ENCODE results near the gene FBXW10.
"Not testable (repeated sequence)": the region's sequence is repeated elsewhere in the genome, so short reads cannot be mapped to it uniquely, and the experiment has no call there.

Gene FBXW10

GRCh38 chr17:18739616-18740391 is 4.0 kb upstream of the FBXW10 start:
- DNase-seq (ENCODE audit: extremely low read depth, low read depth); H3K4me3 ChIP-seq (replicated peaks; ENCODE audit: low read depth, low read length): not testable (repeated sequence)

GRCh38 chr17:18741228-18741627 is 2.6 kb upstream of the FBXW10 start:
- not testable (repeated sequence) for H3K4me3 ChIP-seq (replicated peaks; ENCODE audit: low read depth, low read length); DNase-seq (ENCODE audit: extremely low read depth, low read depth)

GRCh38 chr17:18744726-18745125 is 872 bp downstream of the FBXW10 start:
- not testable (repeated sequence) for DNase-seq (ENCODE audit: extremely low read depth, low read depth); H3K4me3 ChIP-seq (replicated peaks; ENCODE audit: low read depth, low read length)

- not testable (repeated sequence) for DNase-seq (ENCODE audit: extremely low read depth, low read depth); H3K4me3 ChIP-seq (replicated peaks; ENCODE audit: low read depth, low read length)
Observed at GRCh38 chr17:18746551-18746950, 2.7 kb downstream of the FBXW10 start.

GRCh38 chr17:18747501-18747900 is 3.6 kb downstream of the FBXW10 start:
- H3K4me3 ChIP-seq (replicated peaks; ENCODE audit: low read depth, low read length); DNase-seq (ENCODE audit: extremely low read depth, low read depth): not testable (repeated sequence)

- not testable (repeated sequence) for H3K4me3 ChIP-seq (replicated peaks; ENCODE audit: low read depth, low read length); DNase-seq (ENCODE audit: extremely low read depth, low read depth)
Observed at GRCh38 chr17:18750242-18750641, 6.4 kb downstream of the FBXW10 start.

GRCh38 chr17:18753829-18754409 is 10.1 kb downstream of the FBXW10 start:
- H3K4me3 ChIP-seq (replicated peaks; ENCODE audit: low read depth, low read length); DNase-seq (ENCODE audit: extremely low read depth, low read depth): not testable (repeated sequence)

- not testable (repeated sequence) for DNase-seq (ENCODE audit: extremely low read depth, low read depth); H3K4me3 ChIP-seq (replicated peaks; ENCODE audit: low read depth, low read length)
Observed at GRCh38 chr17:18755969-18756368, 12.1 kb downstream of the FBXW10 start.

- not testable (repeated sequence) for H3K4me3 ChIP-seq (replicated peaks; ENCODE audit: low read depth, low read length)
Observed at GRCh38 chr17:18757368-18758044, 13.7 kb downstream of the FBXW10 start.

GRCh38 chr17:18758344-18758743 is 14.5 kb downstream of the FBXW10 start:
- H3K4me3 ChIP-seq (replicated peaks; ENCODE audit: low read depth, low read length); DNase-seq (ENCODE audit: extremely low read depth, low read depth): not testable (repeated sequence)

More at GRCh38 chr17:18757368-18758044, 13.7 kb downstream of the FBXW10 start:
- not testable (repeated sequence) for DNase-seq (ENCODE audit: extremely low read depth, low read depth)

- DNase-seq (ENCODE audit: extremely low read depth, low read depth); H3K4me3 ChIP-seq (replicated peaks; ENCODE audit: low read depth, low read length): not testable (repeated sequence)
Observed at GRCh38 chr17:18760221-18760620, 16.4 kb downstream of the FBXW10 start.

- not testable (repeated sequence) for DNase-seq (ENCODE audit: extremely low read depth, low read depth); H3K4me3 ChIP-seq (replicated peaks; ENCODE audit: low read depth, low read length)
Observed at GRCh38 chr17:18770572-18770971, 26.7 kb downstream of the FBXW10 start.

- H3K4me3 ChIP-seq (replicated peaks; ENCODE audit: low read depth, low read length); DNase-seq (ENCODE audit: extremely low read depth, low read depth): not testable (repeated sequence)
Observed at GRCh38 chr17:18771066-18771465, 27.2 kb downstream of the FBXW10 start.

GRCh38 chr17:18772471-18772870 is 28.6 kb downstream of the FBXW10 start:
- no peak for TF ChIP-seq CTCF (IDR thresholded peaks at IDR 0.05; ENCODE audit: low read depth, low read length, missing control alignments)
- no peak for DNase-seq (ENCODE audit: extremely low read depth, low read depth)
- no peak overlapping the region for H3K4me3 ChIP-seq (replicated peaks; ENCODE audit: low read depth, low read length)

- H3K4me3 ChIP-seq (replicated peaks; ENCODE audit: low read depth, low read length), result peak within 1 kb of the TSS; percentile 55
- DNase-seq (ENCODE audit: extremely low read depth, low read depth), result peak; percentile 64
Observed at GRCh38 chr17:18780991-18781718, 37.3 kb downstream of the FBXW10 start, which contains the start of gene TVP23B. TSS of gene TVP23B (plus strand) at chr17:18781183. CDS start at chr17:18781294, 111 bp downstream.

- H3K4me3 ChIP-seq (replicated peaks; ENCODE audit: low read depth, low read length), result peak overlapping the region; percentile 55
- DNase-seq (ENCODE audit: extremely low read depth, low read depth), result not testable (repeated sequence)
Observed at GRCh38 chr17:18781805-18782204, 38.0 kb downstream of the FBXW10 start.

- not testable (repeated sequence) for H3K4me3 ChIP-seq (replicated peaks; ENCODE audit: low read depth, low read length); DNase-seq (ENCODE audit: extremely low read depth, low read depth)
Observed at GRCh38 chr17:18785933-18786332, 42.1 kb downstream of the FBXW10 start.
